Uterus (tissue), 4 donors: ENCODE results near the gene IFI27L2. TPM values are rescaled to one million over a fixed set of nuclear protein-coding genes. Genes with fewer than 3 reads are reported as not detected.

Experiments used
- DNase-seq, 2 donors: peaks; one replicate each; pipeline ENCODE4 v3.0.0-alpha.2; 2019 to 2020
- H3K27ac ChIP-seq, 2 donors: fragments of 200-600 bp; sonication (generic); 1 replicate in 1 of 2; 2 replicates in 1 of 2; pipeline ENCODE4 v1.5.1; 2016 to 2018
- H3K27me3 ChIP-seq, 2 donors: fragments of 200-600 bp; sonication (generic); one replicate each; pipeline ENCODE4 v1.5.1; 2018 to 2019; ENCODE audit warnings: control low read depth in 1 of 2
- H3K36me3 ChIP-seq, 2 donors: fragments of 200-600 bp; sonication (generic); one replicate each; pipeline ENCODE4 v1.5.1; 2019; ENCODE audit warnings: control low read depth in 1 of 2
- H3K4me1 ChIP-seq, 2 donors: fragments of 200-600 bp; sonication (generic); one replicate each; pipeline ENCODE4 v1.5.1; 2018 to 2019; ENCODE audit warnings: control low read depth in 1 of 2
- H3K4me3 ChIP-seq, 2 donors: fragments of 200-600 bp; sonication (generic); 1 replicate in 1 of 2; 2 replicates in 1 of 2; pipeline ENCODE4 v1.5.1; 2018 to 2019; ENCODE audit warnings: mild to moderate bottlenecking in 1 of 2
- H3K9me3 ChIP-seq, 2 donors: fragments of 200-600 bp; sonication (generic); one replicate each; pipeline ENCODE4 v1.5.1; 2019; ENCODE audit warnings: control low read depth in 1 of 2
- CTCF ChIP-seq, 4 experiments: fragments of 200-600 bp in 2 of 4; fragments of 450-650 bp in 2 of 4; sonication (generic) in 2 of 4; IDR thresholded peaks; one replicate each; pipeline ENCODE4 v1.5.1; 2016 to 2019; ENCODE audit warnings: antibody characterized with exemption in 4 of 4, mild to moderate bottlenecking in 2 of 4, moderate library complexity in 1 of 4
- POLR2A ChIP-seq, 2 donors: fragments of 450-650 bp; IDR thresholded peaks; one replicate each; pipeline ENCODE4 v1.6.1; 2016; ENCODE audit warnings: antibody characterized with exemption in 2 of 2, mild to moderate bottlenecking in 1 of 2, moderate library complexity in 1 of 2
- intact Hi-C: fragments of 100-400 bp; cut with DNase I; formaldehyde crosslinking; loops from one replicate; pipeline ENCODE4 v1.15.1; 2023; ENCODE audit warnings: low total_unique reads
- total RNA-seq, 4 donors: library from RNA; depleted of rRNA in 3 of 4; stranded (reverse); fragments of >200 nt in 3 of 4; gene quantifications; one replicate each; pipeline versions ENCODE4 v1.1.0 to v1.2.4, GENCODE V29; 2014 to 2023
- donor health status: DM: yes; HTN: yes; CAD: no.

IFI27L2 gene
- total RNA-seq, 4 donors from 2014 or later, result 14.3 to 111 (median 45.0) TPM

GRCh38 chr14:94128216-94128839 lies 1.1 kb downstream of the IFI27L2 start:
- H3K9me3 ChIP-seq, result no peaks in the 10 kb centered on the region
- TF ChIP-seq POLR2A (IDR thresholded peaks at IDR 0.05) (no peak), CTCF (IDR thresholded peaks at IDR 0.05) (no peak)
- H3K4me1 ChIP-seq, result peaks cover 0 to 3% of the 10 kb centered on the region in 2 donors
- H3K4me3 ChIP-seq, result no peak overlapping the region
- no peaks in the 10 kb centered on the region for H3K27me3 ChIP-seq
- no peaks in the 10 kb centered on the region for H3K36me3 ChIP-seq
- H3K27ac ChIP-seq, result peak overlapping the region; percentile 89 to 92
- DNase-seq, result no peak
- intact Hi-C loops, result no loop called here

- H3K27me3 ChIP-seq, result no peaks in the 10 kb centered on the region
- H3K4me1 ChIP-seq, result peaks cover 0 to 3% of the 10 kb centered on the region in 2 donors
- H3K27ac ChIP-seq, result no peak overlapping the region
- DNase-seq, result no peak
- no peaks in the 10 kb centered on the region for H3K9me3 ChIP-seq
- intact Hi-C loops, result no loop called here
- H3K36me3 ChIP-seq, result no peaks in the 10 kb centered on the region
- H3K4me3 ChIP-seq, result no peak overlapping the region
- TF ChIP-seq POLR2A (IDR thresholded peaks at IDR 0.05) (no peak), CTCF (IDR thresholded peaks at IDR 0.05) (no peak)
Measured at GRCh38 chr14:94127330-94127729, 2.1 kb downstream of the IFI27L2 start.

GRCh38 chr14:94126800-94127199 lies 2.6 kb downstream of the IFI27L2 start:
- Histone ChIP-seq H3K36me3 (no peaks in the 10 kb centered on the region), H3K4me3 (no peak overlapping the region), H3K27me3 (no peaks in the 10 kb centered on the region), H3K9me3 (no peaks in the 10 kb centered on the region), H3K4me1 (peaks cover 0 to 3% of the 10 kb centered on the region in 2 donors), H3K27ac (no peak overlapping the region)
- intact Hi-C loops, result no loop called here
- TF ChIP-seq CTCF (IDR thresholded peaks at IDR 0.05) (no peak), POLR2A (IDR thresholded peaks at IDR 0.05) (no peak)
- no peak for DNase-seq

- TF ChIP-seq POLR2A (IDR thresholded peaks at IDR 0.05) (no peak), CTCF (IDR thresholded peaks at IDR 0.05) (no peak)
- Histone ChIP-seq H3K4me3 (no peak overlapping the region), H3K9me3 (no peaks in the 10 kb centered on the region), H3K36me3 (no peaks in the 10 kb centered on the region), H3K27ac (no peak overlapping the region), H3K27me3 (no peaks in the 10 kb centered on the region), H3K4me1 (peaks cover 0 to 3% of the 10 kb centered on the region in 2 donors)
- intact Hi-C loops, result no loop called here
- DNase-seq, result no peak
Measured at GRCh38 chr14:94126419-94126677, 3.1 kb downstream of the IFI27L2 start.

- no peak for DNase-seq
- Histone ChIP-seq H3K36me3 (no peaks in the 10 kb centered on the region), H3K4me3 (no peak overlapping the region), H3K27ac (no peak overlapping the region), H3K27me3 (no peaks in the 10 kb centered on the region), H3K9me3 (no peaks in the 10 kb centered on the region), H3K4me1 (peaks cover 0 to 3% of the 10 kb centered on the region in 2 donors)
- no peak for TF ChIP-seq CTCF (IDR thresholded peaks at IDR 0.05)
- no peak for TF ChIP-seq POLR2A (IDR thresholded peaks at IDR 0.05)
- intact Hi-C loops, result no loop called here
Measured at GRCh38 chr14:94125659-94126418, 3.6 kb downstream of the IFI27L2 start.
